HFFc6 (cell line): ENCODE data around the gene POLR2J. TPM values are rescaled to one million over a fixed set of nuclear protein-coding genes. Genes with fewer than 3 reads are reported as not detected.

Source experiments
- DNase-seq: peaks from one replicate; pipeline ENCODE4 v3.0.0-alpha.2; 2018
- H3K27ac Mint-ChIP-seq: 2 replicates; pipeline ENCODE4 v1.8.0; 2020; ENCODE audit warnings: mild to moderate bottlenecking, mixed read lengths
- H3K27me3 Mint-ChIP-seq: 2 replicates; pipeline ENCODE4 v1.8.0; 2021; ENCODE audit warnings: mild to moderate bottlenecking, moderate library complexity, mixed read lengths; ENCODE audit not compliant: insufficient read depth
- H3K36me3 Mint-ChIP-seq: 2 replicates; pipeline ENCODE4 v1.8.0; 2021; ENCODE audit warnings: low read depth, mixed read lengths
- H3K4me1 Mint-ChIP-seq: 2 replicates; pipeline ENCODE4 v1.8.0; 2020; ENCODE audit warnings: low read depth, mixed read lengths
- H3K4me3 Mint-ChIP-seq: 2 replicates; pipeline ENCODE4 v1.8.0; 2020; ENCODE audit warnings: mild to moderate bottlenecking, moderate library complexity, mixed read lengths
- H3K9me3 Mint-ChIP-seq: 2 replicates; pipeline ENCODE4 v1.8.0; 2020; ENCODE audit warnings: mild to moderate bottlenecking, mixed read lengths
- total RNA-seq, 6 experiments: library from RNA; stranded (reverse); fragmentation: NEBNext Ultra II Directional; extraction: Animal tissue kit (Norgen Biotek cat#: 25700); gene quantifications; 2 replicates in 1 of 6; 3 replicates in 5 of 6; pipeline ENCODE4 v1.2.3, GENCODE V29; 2021
- TF ChIP-seq, protein P1 (sequence below): fragments of 200-600 bp; sonication (generic); IDR thresholded peaks from 2 replicates; pipeline ENCODE4 v1.5.0; 2021; ENCODE audit warnings: antibody characterized with exemption, mild to moderate bottlenecking

Gene POLR2J
- total RNA-seq, 6 experiments from 2014 or later = 61.8 to 76.5 (median 66.0) TPM

DNA sequence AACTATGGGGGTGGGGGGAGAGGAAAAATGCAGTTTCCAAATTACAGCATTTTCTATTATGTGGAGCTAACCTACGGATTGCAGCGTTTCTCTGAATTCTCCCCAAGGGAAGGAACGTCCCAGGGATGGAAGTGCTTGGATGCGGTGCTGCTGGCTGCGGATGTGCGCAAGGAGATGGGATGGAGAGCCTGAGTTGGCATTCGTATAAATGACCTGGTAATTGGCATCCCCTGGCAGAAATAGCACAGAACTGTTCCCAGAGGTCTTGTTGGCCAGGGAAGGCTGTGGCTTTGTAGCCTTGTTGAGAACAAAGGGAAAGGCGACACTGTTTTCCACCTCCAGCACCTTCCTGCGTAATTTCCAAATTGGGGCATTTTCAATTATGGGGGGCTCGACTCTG, 42.6 kb downstream of the POLR2J start:
- TF ChIP-seq, protein P1, sequence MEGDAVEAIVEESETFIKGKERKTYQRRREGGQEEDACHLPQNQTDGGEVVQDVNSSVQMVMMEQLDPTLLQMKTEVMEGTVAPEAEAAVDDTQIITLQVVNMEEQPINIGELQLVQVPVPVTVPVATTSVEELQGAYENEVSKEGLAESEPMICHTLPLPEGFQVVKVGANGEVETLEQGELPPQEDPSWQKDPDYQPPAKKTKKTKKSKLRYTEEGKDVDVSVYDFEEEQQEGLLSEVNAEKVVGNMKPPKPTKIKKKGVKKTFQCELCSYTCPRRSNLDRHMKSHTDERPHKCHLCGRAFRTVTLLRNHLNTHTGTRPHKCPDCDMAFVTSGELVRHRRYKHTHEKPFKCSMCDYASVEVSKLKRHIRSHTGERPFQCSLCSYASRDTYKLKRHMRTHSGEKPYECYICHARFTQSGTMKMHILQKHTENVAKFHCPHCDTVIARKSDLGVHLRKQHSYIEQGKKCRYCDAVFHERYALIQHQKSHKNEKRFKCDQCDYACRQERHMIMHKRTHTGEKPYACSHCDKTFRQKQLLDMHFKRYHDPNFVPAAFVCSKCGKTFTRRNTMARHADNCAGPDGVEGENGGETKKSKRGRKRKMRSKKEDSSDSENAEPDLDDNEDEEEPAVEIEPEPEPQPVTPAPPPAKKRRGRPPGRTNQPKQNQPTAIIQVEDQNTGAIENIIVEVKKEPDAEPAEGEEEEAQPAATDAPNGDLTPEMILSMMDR = no peak
- Mint-ChIP-seq H3K27ac (no peak overlapping the region), H3K27me3 (no peaks in the 10 kb centered on the region; the same call in 1 of the 2 replicates), H3K36me3 (0 out of 2 replicates have a peak, but pooled peaks cover 6% of the 10 kb centered on the region), H3K9me3 (no peaks in the 10 kb centered on the region), H3K4me3 (no peak overlapping the region), H3K4me1 (peaks cover 20% of the 10 kb centered on the region)
- no peak for DNase-seq

DNA sequence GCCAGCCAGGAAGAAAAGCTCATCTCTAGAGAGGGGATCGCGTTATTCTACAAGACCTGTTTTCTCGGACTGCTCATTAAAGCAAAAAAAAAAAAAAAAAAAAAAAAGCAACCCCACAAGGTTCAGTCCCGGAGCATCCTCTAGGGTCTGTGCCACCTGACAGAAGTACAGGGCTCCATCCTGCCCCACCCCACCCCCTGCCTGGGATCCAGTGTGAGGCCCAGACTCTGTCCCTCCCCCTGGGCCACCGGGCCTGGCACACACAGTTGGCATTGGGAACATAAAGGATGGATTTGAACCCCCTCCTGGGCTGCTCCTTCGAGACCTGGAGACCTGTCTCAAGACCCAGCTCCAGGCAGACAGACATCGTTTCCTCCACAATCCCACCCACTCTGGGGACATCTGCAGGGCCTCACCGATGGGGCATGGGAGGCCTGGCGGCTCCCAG, 44.7 kb downstream of the POLR2J start:
- no peaks in the 10 kb centered on the region for H3K9me3 Mint-ChIP-seq
- H3K36me3 Mint-ChIP-seq = 0 out of 2 replicates have a peak, but pooled peaks cover 6% of the 10 kb centered on the region
- H3K4me1 Mint-ChIP-seq = peaks cover 11% of the 10 kb centered on the region
- H3K4me3 Mint-ChIP-seq = peak overlapping the region; percentile 93
- TF ChIP-seq, protein P1 = no peak
- no peak for DNase-seq
- H3K27me3 Mint-ChIP-seq = no peaks in the 10 kb centered on the region; the same call in 1 of the 2 replicates
- peak overlapping the region; percentile 81 for H3K27ac Mint-ChIP-seq

DNA sequence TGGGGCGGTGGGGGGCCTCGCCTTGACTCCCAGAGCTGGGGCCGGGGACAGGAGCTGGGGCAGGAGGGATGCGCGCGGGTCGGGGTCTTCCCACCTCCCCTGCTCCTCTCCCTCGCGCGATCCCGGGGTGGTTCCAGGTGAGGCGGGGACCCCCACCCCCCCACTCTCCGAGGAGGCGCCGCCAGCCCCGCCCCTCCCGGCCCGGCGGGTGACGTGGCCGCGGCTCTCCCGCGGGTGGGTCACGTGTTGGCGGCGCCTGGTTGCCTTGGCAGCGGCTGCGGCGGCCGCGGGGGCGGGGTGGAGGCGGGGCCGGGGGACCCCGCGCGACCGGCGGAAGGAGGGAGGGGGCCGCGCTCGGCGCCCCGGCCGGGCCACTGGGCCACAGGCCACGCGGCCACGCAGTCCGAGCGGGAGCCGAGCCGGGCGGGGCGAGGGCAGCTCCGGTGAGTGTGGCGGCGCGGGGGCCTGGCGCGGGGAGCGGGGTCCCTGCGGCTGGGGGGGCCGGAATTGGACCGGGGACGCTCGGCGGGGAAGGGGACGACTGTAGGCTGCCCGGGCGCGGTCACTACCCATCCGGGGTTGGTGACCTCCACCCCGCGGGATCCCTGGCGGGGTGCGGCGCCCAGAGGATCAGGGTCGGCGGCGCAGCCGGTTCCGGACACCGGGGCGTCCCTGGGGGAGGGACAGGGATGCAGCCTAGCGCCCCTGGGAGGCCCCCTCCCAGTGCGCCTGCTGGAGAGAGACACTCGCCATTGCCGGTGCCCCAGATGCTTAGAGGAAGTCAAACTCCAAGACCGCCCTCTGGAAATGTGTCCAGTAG, 45.3 kb downstream of the POLR2J start, which contains the start of gene ORAI2:
ORAI2 (plus strand) TSS at position 357 of the 820 bp plus-strand sequence. CDS start 5,382 bp downstream, outside the sequence.
- TF ChIP-seq, protein P1 = peak; percentile 18
- peaks cover 11% of the 10 kb centered on the region for H3K4me1 Mint-ChIP-seq
- H3K4me3 Mint-ChIP-seq = peak within 1 kb of the TSS; percentile 93
- peak within 1 kb of the TSS; percentile 81 for H3K27ac Mint-ChIP-seq
- H3K36me3 Mint-ChIP-seq = 0 out of 2 replicates have a peak, but pooled peaks cover 6% of the 10 kb centered on the region
- DNase-seq = peak; percentile 51
- no peaks in the 10 kb centered on the region; the same call in 1 of the 2 replicates for H3K27me3 Mint-ChIP-seq
- H3K9me3 Mint-ChIP-seq = no peaks in the 10 kb centered on the region

DNA sequence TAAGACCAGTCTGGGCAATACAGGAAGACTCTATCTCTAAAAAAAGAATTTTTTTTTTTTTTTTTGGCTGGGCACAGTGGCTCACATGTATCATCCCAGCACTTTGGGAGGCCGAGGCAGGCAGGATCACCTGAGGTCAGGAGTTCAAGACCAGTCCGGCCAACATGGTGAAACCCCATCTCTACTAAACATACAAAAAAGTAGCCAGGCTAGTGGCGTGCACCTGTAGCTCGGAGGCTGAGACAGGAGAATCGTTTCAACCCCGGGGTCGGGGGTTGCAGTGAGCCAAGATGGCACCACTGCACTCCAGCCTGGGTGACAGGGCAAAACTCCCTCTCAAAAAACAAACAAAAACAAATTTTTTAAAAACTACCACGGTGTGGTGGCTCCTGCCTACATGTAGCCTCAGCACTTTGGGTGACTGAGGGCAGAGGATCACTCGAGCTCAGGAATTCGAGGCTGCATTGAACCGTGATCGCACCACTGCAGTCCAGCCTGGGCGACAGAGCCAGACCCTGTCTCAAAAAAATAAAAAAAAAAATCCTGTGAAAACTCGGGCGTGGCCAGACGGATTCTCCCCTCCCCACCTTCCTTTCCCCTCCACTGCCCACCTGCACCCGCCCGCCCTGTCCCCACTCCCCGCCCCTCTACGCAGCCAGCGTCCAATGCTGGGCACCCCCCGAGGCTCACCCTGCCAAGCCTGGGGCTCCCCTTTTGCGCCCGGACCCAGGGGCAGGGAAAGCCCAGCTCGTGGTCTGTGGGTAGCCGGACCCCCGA, 46.1 kb downstream of the POLR2J start:
- Mint-ChIP-seq H3K27me3 (peaks cover 1% of the 10 kb centered on the region), H3K4me1 (peaks cover 11% of the 10 kb centered on the region), H3K9me3 (no peaks in the 10 kb centered on the region), H3K4me3 (peak overlapping the region; percentile 71), H3K36me3 (0 out of 2 replicates have a peak, but pooled peaks cover 6% of the 10 kb centered on the region), H3K27ac (peak overlapping the region; percentile 75)
- DNase-seq = no peak
- TF ChIP-seq, protein P1 = no peak

DNA sequence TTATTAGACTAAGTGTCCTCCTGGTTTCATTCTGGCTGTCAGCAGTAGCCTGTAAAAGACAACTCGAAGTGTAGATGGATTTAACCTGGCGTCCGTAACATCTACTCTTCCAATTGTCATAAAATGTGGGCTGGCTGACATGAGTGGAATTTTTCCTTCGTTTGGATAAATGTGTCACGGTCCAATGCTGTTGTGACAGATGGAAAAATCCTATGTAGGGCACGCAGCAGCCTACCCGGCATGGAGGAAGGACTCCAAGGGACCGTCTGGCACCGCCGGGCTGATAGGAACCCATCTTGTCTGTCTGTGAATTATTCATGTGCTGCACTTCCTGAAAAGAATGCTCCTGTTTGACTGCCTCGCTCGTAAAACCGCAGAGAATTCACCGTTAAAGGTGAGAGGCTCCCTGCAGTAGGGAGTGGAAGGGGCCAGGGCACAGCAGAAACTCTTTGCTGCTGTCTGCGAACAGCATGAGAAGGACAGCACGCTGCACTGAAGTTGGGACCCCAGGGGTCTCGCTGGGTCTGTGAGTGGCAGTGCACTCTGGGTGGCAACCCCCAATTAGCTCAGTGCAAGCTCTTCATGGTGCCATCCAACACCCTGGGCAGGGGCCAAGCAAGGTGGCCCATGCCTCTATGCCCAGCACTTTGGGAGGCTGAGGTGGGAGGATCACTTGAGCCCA, 47.0 kb downstream of the POLR2J start:
- H3K4me1 Mint-ChIP-seq = peaks cover 11% of the 10 kb centered on the region
- H3K9me3 Mint-ChIP-seq = no peaks in the 10 kb centered on the region
- no peak for DNase-seq
- peaks cover 1% of the 10 kb centered on the region for H3K27me3 Mint-ChIP-seq
- H3K4me3 Mint-ChIP-seq = no peak overlapping the region; the same call in 1 of the 2 replicates
- H3K27ac Mint-ChIP-seq = peak overlapping the region; percentile 33; the same call in 1 of the 2 replicates
- peaks cover 12% of the 10 kb centered on the region; the same call in 1 of the 2 replicates for H3K36me3 Mint-ChIP-seq
- TF ChIP-seq, protein P1 = no peak
